ENCODE results near the gene GRB14. TPM values are rescaled to one million over a fixed set of nuclear protein-coding genes. Genes with fewer than 3 reads are reported as not detected.
A peak's percentile ranks its signal among the peaks of the same experiment; 100 is the strongest.

GRB14 gene
- total and polyA plus RNA-seq, 8 donors, result 4.1 to 75.4 (median 60.0) TPM

GRCh38 chr2:164662868-164663631, 41.8 kb upstream of the GRB14 start:
- Histone ChIP-seq H3K36me3 (no peaks in the 10 kb centered on the region), H3K9me3 (no peaks in the 10 kb centered on the region), H3K27ac (no peak overlapping the region), H3K27me3 (no peaks in the 10 kb centered on the region), H3K4me3 (no peak overlapping the region), H3K4me1 (no peaks in the 10 kb centered on the region)
- ATAC-seq, result no peak
- TF ChIP-seq, protein P1, sequence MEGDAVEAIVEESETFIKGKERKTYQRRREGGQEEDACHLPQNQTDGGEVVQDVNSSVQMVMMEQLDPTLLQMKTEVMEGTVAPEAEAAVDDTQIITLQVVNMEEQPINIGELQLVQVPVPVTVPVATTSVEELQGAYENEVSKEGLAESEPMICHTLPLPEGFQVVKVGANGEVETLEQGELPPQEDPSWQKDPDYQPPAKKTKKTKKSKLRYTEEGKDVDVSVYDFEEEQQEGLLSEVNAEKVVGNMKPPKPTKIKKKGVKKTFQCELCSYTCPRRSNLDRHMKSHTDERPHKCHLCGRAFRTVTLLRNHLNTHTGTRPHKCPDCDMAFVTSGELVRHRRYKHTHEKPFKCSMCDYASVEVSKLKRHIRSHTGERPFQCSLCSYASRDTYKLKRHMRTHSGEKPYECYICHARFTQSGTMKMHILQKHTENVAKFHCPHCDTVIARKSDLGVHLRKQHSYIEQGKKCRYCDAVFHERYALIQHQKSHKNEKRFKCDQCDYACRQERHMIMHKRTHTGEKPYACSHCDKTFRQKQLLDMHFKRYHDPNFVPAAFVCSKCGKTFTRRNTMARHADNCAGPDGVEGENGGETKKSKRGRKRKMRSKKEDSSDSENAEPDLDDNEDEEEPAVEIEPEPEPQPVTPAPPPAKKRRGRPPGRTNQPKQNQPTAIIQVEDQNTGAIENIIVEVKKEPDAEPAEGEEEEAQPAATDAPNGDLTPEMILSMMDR (IDR thresholded peaks at IDR 0.05), result no peak
- no peak for DNase-seq
- intact Hi-C loops (cut with DNase I), result no loop called here

DNA sequence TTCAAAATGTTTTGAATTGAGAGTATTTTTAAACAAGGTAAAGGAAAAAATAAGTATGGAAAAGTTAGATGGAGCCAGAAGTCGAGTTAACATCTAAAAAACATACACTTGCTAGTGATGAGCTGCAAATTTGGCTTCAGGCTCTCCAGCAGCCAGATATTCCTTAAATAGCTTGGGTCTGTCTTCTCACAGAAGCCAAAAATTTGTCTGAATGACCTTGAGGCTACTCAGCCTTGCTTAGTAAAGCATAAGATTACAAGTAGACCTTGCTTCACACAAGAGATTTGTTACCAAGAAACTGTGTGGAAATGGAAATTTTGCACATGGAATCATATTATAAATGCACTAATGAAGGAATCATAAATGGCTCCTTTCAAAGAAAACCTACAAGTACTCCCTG, 40.8 kb upstream of the GRB14 start:
- intact Hi-C loops (cut with DNase I), result no loop called here
- DNase-seq (no peak), ATAC-seq (peak; percentile 40)
- H3K9me3 ChIP-seq, result no peaks in the 10 kb centered on the region
- no peak overlapping the region for H3K4me3 ChIP-seq
- no peak overlapping the region for H3K27ac ChIP-seq
- H3K27me3 ChIP-seq, result no peaks in the 10 kb centered on the region
- no peaks in the 10 kb centered on the region for H3K36me3 ChIP-seq
- H3K4me1 ChIP-seq, result no peaks in the 10 kb centered on the region
- TF ChIP-seq, protein P1 (IDR thresholded peaks at IDR 0.05), result no peak

- ATAC-seq (no peak), DNase-seq (no peak)
- Histone ChIP-seq H3K27me3 (no peaks in the 10 kb centered on the region), H3K9me3 (no peaks in the 10 kb centered on the region), H3K27ac (no peak overlapping the region), H3K4me3 (no peak overlapping the region), H3K4me1 (no peaks in the 10 kb centered on the region), H3K36me3 (no peaks in the 10 kb centered on the region)
- intact Hi-C loops (cut with DNase I), result no loop called here
- TF ChIP-seq, protein P1 (IDR thresholded peaks at IDR 0.05), result no peak
These were observed 40.1 kb upstream of the GRB14 start for GRCh38 chr2:164661349-164661748.

GRCh38 chr2:164657129-164657528, 35.8 kb upstream of the GRB14 start:
- Histone ChIP-seq H3K27me3 (no peaks in the 10 kb centered on the region), H3K4me3 (no peak overlapping the region), H3K36me3 (no peaks in the 10 kb centered on the region), H3K27ac (no peak overlapping the region), H3K4me1 (no peaks in the 10 kb centered on the region), H3K9me3 (no peaks in the 10 kb centered on the region)
- no peak for DNase-seq
- ATAC-seq, result peak; percentile 29
- intact Hi-C loops (cut with DNase I), result no loop called here
- TF ChIP-seq, protein P1 (IDR thresholded peaks at IDR 0.05), result no peak

DNA sequence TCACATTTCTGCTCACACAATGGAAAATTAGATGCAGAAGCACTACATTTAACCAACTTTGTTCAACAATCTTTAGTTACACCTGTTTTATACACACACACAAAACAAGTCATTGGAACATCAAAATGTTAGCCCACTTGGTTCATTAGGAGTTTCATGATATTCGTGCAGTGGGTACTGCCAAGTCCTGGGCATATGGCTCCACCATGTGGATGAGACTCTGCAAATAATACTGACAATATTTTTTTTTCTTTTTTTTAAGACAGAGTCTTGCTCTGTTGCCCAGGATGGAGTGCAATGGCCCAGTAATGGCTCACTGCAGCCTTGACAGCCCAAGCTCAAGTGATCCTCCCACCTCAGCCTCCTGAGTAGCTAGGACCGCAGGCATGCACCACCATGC, 34.5 kb upstream of the GRB14 start:
- no peaks in the 10 kb centered on the region for H3K4me1 ChIP-seq
- ATAC-seq (no peak), DNase-seq (no peak)
- intact Hi-C loops (cut with DNase I), result no loop called here
- no peak overlapping the region for H3K4me3 ChIP-seq
- H3K9me3 ChIP-seq, result peaks cover 4 to 6% of the 10 kb centered on the region in 2 donors
- H3K36me3 ChIP-seq, result no peaks in the 10 kb centered on the region
- no peaks in the 10 kb centered on the region for H3K27me3 ChIP-seq
- TF ChIP-seq, protein P1 (IDR thresholded peaks at IDR 0.05), result no peak
- no peak overlapping the region for H3K27ac ChIP-seq

All from left lung (tissue), 10 donors.